IPS-15b (cell line): ENCODE results near the gene ANKRD28.

Experiments used
- H3K27me3 ChIP-seq: one replicate; pipeline ENCODE4 v1.6.1; 2013; ENCODE audit warnings: low read length; ENCODE audit not compliant: control insufficient read depth, insufficient read depth
- H3K36me3 ChIP-seq: one replicate; pipeline ENCODE4 v1.6.1; 2013; ENCODE audit warnings: low read length; ENCODE audit not compliant: control insufficient read depth, insufficient read depth
- H3K4me1 ChIP-seq: one replicate; pipeline ENCODE4 v1.6.1; 2013; ENCODE audit warnings: mild to moderate bottlenecking, low read length; ENCODE audit not compliant: control insufficient read depth, insufficient read depth
- H3K4me3 ChIP-seq: one replicate; pipeline ENCODE4 v1.5.1; 2013; ENCODE audit warnings: low read depth, low read length
- H3K9ac ChIP-seq: one replicate; pipeline ENCODE4 v1.6.1; 2013; ENCODE audit warnings: low read depth, mild to moderate bottlenecking, low read length
- H3K9me3 ChIP-seq: one replicate; pipeline ENCODE4 v1.6.1; 2013; ENCODE audit warnings: mild to moderate bottlenecking, low read length; ENCODE audit not compliant: control insufficient read depth, insufficient read depth

ANKRD28 gene

DNA sequence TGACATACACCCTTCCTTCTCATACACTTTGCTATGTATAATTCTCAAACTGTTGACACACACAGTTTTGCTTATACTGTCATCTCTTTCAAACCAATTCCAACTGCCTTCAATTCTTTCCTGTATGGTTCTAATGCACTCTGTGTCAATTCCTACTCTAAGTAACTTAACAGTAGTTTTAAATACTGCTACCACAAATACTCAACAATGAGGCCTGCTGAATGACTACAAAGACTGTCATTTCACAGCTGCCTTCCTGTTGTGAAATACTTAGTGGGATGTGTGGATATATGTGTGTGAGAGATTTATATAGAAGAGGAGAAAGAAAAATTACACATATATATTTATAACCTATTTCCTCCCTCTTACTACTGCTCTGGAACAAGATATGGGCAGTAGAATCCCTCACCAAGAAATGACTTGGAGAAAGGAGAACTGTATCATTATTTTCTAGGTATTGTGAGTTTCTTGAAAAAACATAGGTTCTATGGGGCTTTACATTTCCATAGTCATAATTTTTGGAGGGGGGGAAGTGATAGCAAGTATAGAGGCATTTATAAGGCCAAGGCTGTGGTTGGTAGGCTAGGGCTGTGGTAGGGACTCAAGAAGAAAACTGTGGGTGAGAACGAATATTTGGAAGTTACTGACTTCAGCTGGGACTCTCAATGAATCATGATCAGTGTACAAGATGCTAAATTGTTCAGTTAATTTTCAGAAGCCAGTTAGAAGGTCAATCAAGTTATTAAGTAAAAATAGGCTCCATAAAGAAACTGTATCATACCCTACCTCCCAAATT lies 88.7 kb downstream of the ANKRD28 start:
- no peak overlapping the region for H3K4me3 ChIP-seq
- no peaks in the 10 kb centered on the region for H3K27me3 ChIP-seq
- no peaks in the 10 kb centered on the region for H3K4me1 ChIP-seq
- no peaks in the 10 kb centered on the region for H3K9me3 ChIP-seq
- no peak overlapping the region for H3K9ac ChIP-seq
- H3K36me3 ChIP-seq = peaks cover 14% of the 10 kb centered on the region

DNA sequence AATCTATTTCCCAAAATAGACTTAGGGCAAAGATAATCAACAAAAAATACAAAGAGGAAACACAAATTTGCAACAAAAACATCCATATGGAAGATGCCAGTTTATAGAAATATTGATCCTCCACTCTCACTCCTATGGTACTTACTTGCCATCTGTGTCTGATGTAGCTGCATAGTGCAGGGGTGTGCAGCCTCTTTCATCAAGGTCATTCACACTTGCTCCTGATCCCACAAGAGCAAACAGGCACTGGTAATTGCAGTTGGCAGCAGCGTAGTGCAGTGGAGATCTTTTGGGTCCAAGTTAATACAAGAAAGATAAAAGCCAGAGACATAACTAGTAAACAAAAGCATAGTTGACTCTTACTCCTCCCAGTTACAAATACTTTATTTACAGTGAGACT lies 90.0 kb downstream of the ANKRD28 start:
- Histone ChIP-seq H3K4me1 (no peaks in the 10 kb centered on the region), H3K9me3 (no peaks in the 10 kb centered on the region), H3K4me3 (no peak overlapping the region), H3K9ac (no peak overlapping the region), H3K27me3 (no peaks in the 10 kb centered on the region), H3K36me3 (peaks cover 14% of the 10 kb centered on the region)

DNA sequence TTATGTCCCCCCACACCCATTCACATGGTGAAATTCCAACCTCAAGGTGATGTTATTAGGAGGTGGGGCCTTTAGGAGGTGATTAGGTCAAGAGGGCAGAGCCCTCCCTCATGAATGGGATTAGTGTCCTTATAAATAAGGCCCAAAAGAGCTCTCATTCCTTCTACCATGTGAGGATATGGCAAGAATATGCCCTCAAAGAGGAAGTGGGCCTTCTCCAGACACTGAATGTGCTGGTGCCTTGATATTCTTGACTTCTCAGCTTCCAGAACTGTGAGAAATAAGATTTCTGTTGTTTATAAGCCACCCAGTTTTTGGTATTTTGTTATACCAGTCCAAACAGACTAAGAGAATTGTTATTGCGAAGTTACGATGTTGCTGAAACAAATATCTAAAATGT lies 94.4 kb downstream of the ANKRD28 start:
- H3K36me3 ChIP-seq = peaks cover 5% of the 10 kb centered on the region

DNA sequence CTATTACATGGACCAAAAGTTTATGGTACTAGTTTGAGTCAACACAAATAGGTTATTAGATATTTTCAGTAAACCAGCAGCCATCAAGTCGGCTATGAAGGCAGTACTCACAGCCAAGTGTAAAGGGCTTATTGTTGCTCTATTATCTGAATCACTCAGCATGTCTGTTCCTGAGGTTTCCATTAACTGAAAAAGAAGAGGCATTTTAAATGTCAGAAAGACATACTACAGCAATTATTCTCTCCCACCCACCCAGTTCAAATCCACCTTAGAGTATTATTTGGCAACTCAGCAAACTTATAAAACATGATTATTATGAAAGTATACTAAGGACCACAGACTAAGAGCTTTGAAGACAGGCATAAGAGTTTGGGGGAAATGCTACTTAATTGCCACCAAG lies 103.2 kb downstream of the ANKRD28 start:
- H3K4me3 ChIP-seq = no peak overlapping the region
- no peak overlapping the region for H3K9ac ChIP-seq
- no peaks in the 10 kb centered on the region for H3K36me3 ChIP-seq
- no peaks in the 10 kb centered on the region for H3K9me3 ChIP-seq
- no peaks in the 10 kb centered on the region for H3K27me3 ChIP-seq
- no peaks in the 10 kb centered on the region for H3K4me1 ChIP-seq

More for the DNA sequence above, 94.4 kb downstream of the ANKRD28 start:
- Histone ChIP-seq H3K9me3 (no peaks in the 10 kb centered on the region), H3K4me1 (no peaks in the 10 kb centered on the region), H3K4me3 (no peak overlapping the region), H3K9ac (no peak overlapping the region), H3K27me3 (no peaks in the 10 kb centered on the region)

DNA sequence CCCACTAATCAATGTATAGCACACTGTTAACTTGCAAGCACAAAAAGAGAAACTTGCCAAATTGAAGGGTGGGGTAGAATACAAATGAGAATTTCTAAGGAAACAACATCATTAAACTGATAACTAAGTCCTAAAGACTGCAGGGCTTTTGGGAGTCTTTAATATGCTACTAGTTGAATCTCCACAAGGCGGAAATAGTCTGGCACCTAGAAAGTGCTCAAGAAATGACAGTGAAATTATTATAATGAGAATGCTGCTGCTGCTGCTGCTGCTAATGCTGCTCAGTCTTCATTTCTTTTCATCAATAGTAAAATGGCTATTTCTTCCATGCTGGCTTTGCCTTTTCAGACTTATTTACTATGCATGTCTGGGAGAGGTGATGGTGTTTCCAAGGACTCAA lies 104.4 kb downstream of the ANKRD28 start:
- Histone ChIP-seq H3K4me3 (no peak overlapping the region), H3K36me3 (no peaks in the 10 kb centered on the region), H3K9ac (no peak overlapping the region), H3K4me1 (no peaks in the 10 kb centered on the region), H3K9me3 (no peaks in the 10 kb centered on the region), H3K27me3 (no peaks in the 10 kb centered on the region)

DNA sequence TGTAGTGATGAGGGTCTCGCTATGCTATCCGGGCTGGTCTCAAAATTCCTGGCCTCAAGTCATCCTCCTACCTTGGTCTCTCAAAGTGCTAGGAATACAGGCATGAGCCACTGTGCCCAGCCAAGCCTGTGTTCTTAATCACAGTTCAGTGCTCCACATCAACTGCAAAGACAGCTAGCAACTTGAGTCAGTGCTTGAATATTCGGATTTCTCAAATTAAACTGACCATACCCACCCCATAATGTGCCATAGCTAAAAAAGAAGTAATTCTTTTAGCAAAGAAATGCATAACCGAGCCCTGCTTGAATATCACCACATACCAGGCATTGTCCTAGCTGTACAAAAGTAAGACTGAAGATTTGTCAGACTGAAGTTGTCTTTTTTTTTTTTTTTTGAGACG lies 107.0 kb downstream of the ANKRD28 start:
- Histone ChIP-seq H3K36me3 (peaks cover 4% of the 10 kb centered on the region), H3K4me1 (no peaks in the 10 kb centered on the region), H3K9me3 (no peaks in the 10 kb centered on the region), H3K9ac (no peak overlapping the region), H3K4me3 (no peak overlapping the region), H3K27me3 (no peaks in the 10 kb centered on the region)

DNA sequence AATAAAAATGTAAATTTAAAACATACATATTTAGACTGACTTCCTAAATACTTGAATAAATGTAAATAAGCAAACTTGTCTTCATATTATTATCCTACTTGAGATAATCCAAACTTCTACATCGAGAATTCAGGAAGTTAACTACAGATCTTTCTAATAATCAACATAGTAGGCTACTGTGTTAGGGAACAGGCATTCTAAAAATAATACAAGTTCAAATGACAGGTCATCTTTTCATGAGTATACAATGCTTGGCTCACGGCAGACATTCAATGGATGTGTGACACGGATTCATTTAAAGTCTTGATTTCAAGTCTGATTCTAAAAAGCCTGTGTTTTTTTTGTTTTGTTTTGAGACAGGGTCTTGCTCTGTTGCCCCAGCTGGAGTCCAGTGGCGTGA lies 107.5 kb downstream of the ANKRD28 start:
- no peaks in the 10 kb centered on the region for H3K27me3 ChIP-seq
- H3K4me1 ChIP-seq = no peaks in the 10 kb centered on the region
- H3K4me3 ChIP-seq = no peak overlapping the region
- no peak overlapping the region for H3K9ac ChIP-seq
- no peaks in the 10 kb centered on the region for H3K9me3 ChIP-seq
- peaks cover 7% of the 10 kb centered on the region for H3K36me3 ChIP-seq

DNA sequence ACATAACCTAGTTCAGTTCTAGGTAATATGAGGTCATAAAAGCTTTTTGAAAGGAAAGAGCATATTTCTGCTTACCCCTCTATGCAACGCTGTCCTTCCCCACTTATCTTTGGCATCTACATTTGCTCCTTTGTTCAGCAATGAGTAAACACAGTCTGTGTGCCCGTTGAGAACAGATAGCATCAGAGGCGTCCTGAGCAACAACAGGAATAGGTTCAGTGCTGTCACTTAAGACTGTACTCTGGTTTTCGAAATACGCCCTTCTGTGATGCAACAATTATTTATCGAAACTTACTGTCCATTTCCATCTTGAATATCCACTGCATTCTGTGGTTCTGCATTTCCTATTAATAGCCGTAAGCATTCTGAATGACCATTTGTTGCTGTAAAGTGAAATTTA lies 111.9 kb downstream of the ANKRD28 start:
- H3K27me3 ChIP-seq = no peaks in the 10 kb centered on the region
- peaks cover 11% of the 10 kb centered on the region for H3K36me3 ChIP-seq
- no peaks in the 10 kb centered on the region for H3K9me3 ChIP-seq
- no peak overlapping the region for H3K4me3 ChIP-seq
- H3K4me1 ChIP-seq = no peaks in the 10 kb centered on the region
- no peak overlapping the region for H3K9ac ChIP-seq

DNA sequence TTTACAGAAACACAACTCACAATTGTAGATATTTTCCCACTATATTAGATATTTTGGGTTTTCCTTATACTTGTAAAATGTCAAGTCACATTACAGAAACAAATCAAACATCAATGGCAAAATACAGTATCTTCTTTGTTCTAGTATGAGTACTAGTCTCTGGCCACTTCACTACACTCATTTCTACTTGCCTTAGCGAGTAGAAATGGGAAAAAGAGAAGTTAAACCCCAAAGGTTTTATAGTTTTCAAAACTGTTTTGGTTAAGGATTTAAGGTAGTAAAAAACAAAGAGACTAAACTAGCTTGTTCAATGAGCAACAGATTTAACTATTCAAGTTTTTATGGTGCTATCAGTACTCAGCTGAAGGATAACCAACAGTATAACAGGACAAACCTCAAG lies 114.5 kb downstream of the ANKRD28 start:
- Histone ChIP-seq H3K36me3 (peaks cover 16% of the 10 kb centered on the region), H3K9ac (no peak overlapping the region)

DNA sequence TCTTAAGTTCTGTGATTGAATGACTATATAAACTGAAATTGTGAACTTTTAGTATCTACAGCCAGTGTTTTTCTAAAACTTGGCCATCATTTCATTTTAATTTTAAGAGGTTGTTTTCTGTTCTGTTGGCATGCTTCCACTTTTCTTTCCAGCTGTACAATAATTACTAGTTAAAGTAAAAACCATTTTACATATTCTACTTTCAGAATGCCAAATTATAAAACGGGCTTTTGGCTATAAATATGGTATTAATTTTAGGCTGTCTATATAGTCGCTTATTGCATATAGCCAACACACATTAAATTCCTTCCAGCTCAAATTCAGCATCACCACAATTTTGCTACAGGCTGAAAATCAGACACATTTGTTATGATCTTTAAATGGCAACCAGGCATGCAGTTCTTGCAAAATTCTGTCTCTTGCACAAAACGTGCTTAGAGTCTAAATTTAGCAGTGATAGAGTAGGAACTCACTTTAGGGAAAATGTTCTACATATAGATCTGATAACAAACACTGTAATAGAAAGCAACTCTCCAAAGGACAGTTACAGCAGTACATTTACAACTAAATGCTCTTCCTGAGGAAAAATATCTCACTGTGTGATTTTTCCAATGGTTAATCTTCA lies 115.1 kb downstream of the ANKRD28 start:
- Histone ChIP-seq H3K4me3 (no peak overlapping the region), H3K4me1 (no peaks in the 10 kb centered on the region), H3K36me3 (peaks cover 16% of the 10 kb centered on the region), H3K27me3 (no peaks in the 10 kb centered on the region), H3K9ac (no peak overlapping the region), H3K9me3 (no peaks in the 10 kb centered on the region)

More for the DNA sequence above, 114.5 kb downstream of the ANKRD28 start:
- no peaks in the 10 kb centered on the region for H3K9me3 ChIP-seq
- no peaks in the 10 kb centered on the region for H3K27me3 ChIP-seq
- H3K4me1 ChIP-seq = no peaks in the 10 kb centered on the region
- no peak overlapping the region for H3K4me3 ChIP-seq

DNA sequence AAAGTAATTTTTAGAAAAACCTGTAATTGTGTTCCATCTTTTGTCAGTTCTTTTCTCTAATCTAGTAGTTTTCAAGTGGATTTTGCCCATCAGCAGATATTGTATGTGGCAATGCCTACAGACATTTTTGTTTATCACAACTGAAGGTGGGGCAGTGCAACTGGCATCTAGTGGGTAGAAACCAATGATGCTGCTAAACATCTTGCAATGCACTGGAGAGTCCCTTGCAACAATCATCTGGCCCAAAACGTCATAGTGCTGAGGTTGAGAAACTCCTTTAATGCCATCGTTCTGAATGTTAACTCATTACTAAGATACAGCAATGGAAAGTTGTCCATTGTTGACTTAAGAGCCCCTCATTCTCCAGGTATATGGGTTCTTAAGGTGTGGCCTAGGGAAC lies 116.1 kb downstream of the ANKRD28 start:
- Histone ChIP-seq H3K4me3 (no peak overlapping the region), H3K27me3 (no peaks in the 10 kb centered on the region), H3K4me1 (no peaks in the 10 kb centered on the region), H3K9me3 (no peaks in the 10 kb centered on the region), H3K9ac (no peak overlapping the region), H3K36me3 (peaks cover 20% of the 10 kb centered on the region)

DNA sequence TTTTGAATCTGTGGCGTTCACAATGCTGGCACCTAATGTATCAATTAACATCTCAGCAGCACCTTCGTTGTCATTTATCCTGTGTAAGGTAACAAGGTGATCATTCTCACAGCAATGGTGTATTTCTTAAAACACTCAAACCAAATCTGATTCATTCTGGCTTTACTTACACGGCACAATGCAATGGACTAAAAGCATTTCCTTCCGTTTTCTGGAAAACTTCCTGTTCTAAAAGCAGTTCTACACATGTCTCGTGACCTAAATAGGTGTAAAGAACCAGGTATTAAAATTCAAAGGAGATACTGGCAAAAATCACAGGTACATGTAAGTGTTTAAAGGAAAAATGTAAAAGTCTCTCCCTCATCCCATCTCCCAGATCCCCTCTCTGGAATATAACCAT lies 118.5 kb downstream of the ANKRD28 start:
- Histone ChIP-seq H3K9me3 (no peaks in the 10 kb centered on the region), H3K36me3 (peaks cover 12% of the 10 kb centered on the region), H3K9ac (no peak overlapping the region), H3K4me3 (no peak overlapping the region), H3K27me3 (no peaks in the 10 kb centered on the region), H3K4me1 (no peaks in the 10 kb centered on the region)
